Loucy (cell line): ENCODE data around the gene CEACAM16.

Source experiments
- H2AFZ ChIP-seq: fragments of 200-600 bp; sonication (generic); 2 replicates; pipeline ENCODE4 v1.6.0; 2016; ENCODE audit warnings: antibody characterized with exemption, mild to moderate bottlenecking, low read length, moderate library complexity
- H3F3A ChIP-seq: fragments of 200-600 bp; 2 replicates; pipeline ENCODE4 v1.6.0; 2016; ENCODE audit warnings: antibody characterized with exemption, low read depth, mild to moderate bottlenecking
- H3K27me3 ChIP-seq: fragments of 200-600 bp; sonication (generic); 2 replicates; pipeline ENCODE4 v1.6.1; 2014; ENCODE audit warnings: low read length, mild to moderate bottlenecking; ENCODE audit not compliant: insufficient read depth, poor library complexity, severe bottlenecking
- H3K36me3 ChIP-seq: fragments of 200-600 bp; sonication (generic); 2 replicates; pipeline ENCODE4 v1.6.1; 2016; ENCODE audit warnings: low read length; ENCODE audit not compliant: insufficient read depth
- H3K4me1 ChIP-seq: fragments of 200-600 bp; sonication (generic); 2 replicates; pipeline ENCODE4 v1.5.1; 2014; ENCODE audit warnings: low read length, mild to moderate bottlenecking; ENCODE audit not compliant: insufficient read depth, poor library complexity, severe bottlenecking
- H3K4me2 ChIP-seq: fragments of 200-600 bp; sonication (generic); 2 replicates; pipeline ENCODE4 v1.6.0; 2014; ENCODE audit warnings: antibody characterized with exemption, low read length, low read depth, mild to moderate bottlenecking; ENCODE audit not compliant: poor library complexity, severe bottlenecking
- H3K4me3 ChIP-seq: fragments of 200-600 bp; sonication (generic); 2 replicates; pipeline ENCODE4 v1.5.1; 2014; ENCODE audit warnings: low read length, mild to moderate bottlenecking, mixed read lengths; ENCODE audit not compliant: poor library complexity, severe bottlenecking
- H3K79me2 ChIP-seq: fragments of 200-600 bp; sonication (generic); 2 replicates; pipeline ENCODE4 v1.6.1; 2014; ENCODE audit warnings: low read length; ENCODE audit not compliant: insufficient read depth
- H3K9ac ChIP-seq: fragments of 200-600 bp; sonication (generic); 2 replicates; pipeline ENCODE4 v1.6.0; 2014; ENCODE audit warnings: mild to moderate bottlenecking, low read depth, low read length, moderate library complexity; ENCODE audit not compliant: poor library complexity, severe bottlenecking
- H3K9me2 ChIP-seq: fragments of 200-600 bp; sonication (generic); replicated peaks from 2 replicates; pipeline ENCODE4 v1.6.1; 2016; ENCODE audit warnings: low read depth, low read length, mixed read lengths
- H3K9me3 ChIP-seq: fragments of 200-600 bp; sonication (generic); 2 replicates; pipeline ENCODE4 v1.6.1; 2014; ENCODE audit warnings: mild to moderate bottlenecking, antibody characterized with exemption, low read length, low read depth; ENCODE audit not compliant: insufficient read depth
- H4K20me1 ChIP-seq: fragments of 200-600 bp; sonication (generic); 2 replicates; pipeline ENCODE4 v1.6.0; 2014; ENCODE audit warnings: antibody characterized with exemption, low read length, mild to moderate bottlenecking; ENCODE audit not compliant: insufficient read depth, poor library complexity, severe bottlenecking
- CTCF ChIP-seq: fragments of 200-600 bp; sonication (generic); conservative IDR thresholded peaks from 2 replicates; pipeline ENCODE4 v1.5.1; 2014; ENCODE audit warnings: mild to moderate bottlenecking, antibody characterized with exemption, low read length
- EZH2phosphoT487 ChIP-seq: fragments of 200-600 bp; IDR thresholded peaks from 2 replicates; pipeline ENCODE4 v1.6.1; 2018; ENCODE audit warnings: antibody characterized with exemption, mild to moderate bottlenecking, moderate library complexity, borderline replicate concordance

Gene CEACAM16

GRCh38 chr19:44745887-44746600 is 47.1 kb downstream of the CEACAM16 start:
- no peak for TF ChIP-seq EZH2phosphoT487
- TF ChIP-seq CTCF, result no peak
- Histone ChIP-seq H3K4me1 (peaks cover 18% of the 10 kb centered on the region), H3K4me3 (no peak overlapping the region), H3K27me3 (no peaks in the 10 kb centered on the region), H3K9me3 (no peaks in the 10 kb centered on the region), H3K79me2 (peaks cover 12% of the 10 kb centered on the region; the same call in 1 of the 2 replicates), H4K20me1 (peaks cover 4% of the 10 kb centered on the region), H3K9me2 (no peaks in the 10 kb centered on the region), H2AFZ (no peak overlapping the region), H3K36me3 (no peaks in the 10 kb centered on the region), H3K9ac (no peak overlapping the region), H3F3A (0 out of 2 replicates have a peak, but pooled peaks cover 4% of the 10 kb centered on the region), H3K4me2 (no peak overlapping the region)

- Histone ChIP-seq H2AFZ (no peak overlapping the region), H3F3A (0 out of 2 replicates have a peak, but pooled peaks cover 4% of the 10 kb centered on the region), H4K20me1 (peaks cover 4% of the 10 kb centered on the region), H3K79me2 (peaks cover 12% of the 10 kb centered on the region; the same call in 1 of the 2 replicates), H3K9me3 (no peaks in the 10 kb centered on the region), H3K4me3 (no peak overlapping the region), H3K9me2 (no peaks in the 10 kb centered on the region), H3K36me3 (no peaks in the 10 kb centered on the region), H3K9ac (no peak overlapping the region), H3K4me2 (peak overlapping the region; percentile 96), H3K27me3 (no peaks in the 10 kb centered on the region), H3K4me1 (peaks cover 20% of the 10 kb centered on the region)
- TF ChIP-seq EZH2phosphoT487 (no peak), CTCF (no peak)
Observed at GRCh38 chr19:44746616-44746945, 47.6 kb downstream of the CEACAM16 start.

GRCh38 chr19:44746946-44747738 is 48.2 kb downstream of the CEACAM16 start:
- 0 out of 2 replicates have a peak, but pooled peaks cover 4% of the 10 kb centered on the region for H3F3A ChIP-seq
- H3K9ac ChIP-seq, result peak overlapping the region; percentile 79
- H3K79me2 ChIP-seq, result peaks cover 12% of the 10 kb centered on the region; the same call in 1 of the 2 replicates
- peaks cover 4% of the 10 kb centered on the region for H4K20me1 ChIP-seq
- no peaks in the 10 kb centered on the region for H3K9me2 ChIP-seq
- H2AFZ ChIP-seq, result peak overlapping the region; percentile 82
- peak overlapping the region; percentile 96 for H3K4me2 ChIP-seq
- no peaks in the 10 kb centered on the region for H3K27me3 ChIP-seq
- H3K4me1 ChIP-seq, result peaks cover 20% of the 10 kb centered on the region
- H3K4me3 ChIP-seq, result peak overlapping the region; percentile 80
- no peak for TF ChIP-seq EZH2phosphoT487
- TF ChIP-seq CTCF, result no peak
- no peaks in the 10 kb centered on the region for H3K36me3 ChIP-seq
- H3K9me3 ChIP-seq, result no peaks in the 10 kb centered on the region
